ENCODE measurements around the gene CYBB. TPM values are rescaled to one million over a fixed set of nuclear protein-coding genes. Genes with fewer than 3 reads are reported as not detected.

Gene CYBB
- total RNA-seq, 4 donors from 2014 or later: 10.2 to 36.7 (median 21.8) TPM

DNA sequence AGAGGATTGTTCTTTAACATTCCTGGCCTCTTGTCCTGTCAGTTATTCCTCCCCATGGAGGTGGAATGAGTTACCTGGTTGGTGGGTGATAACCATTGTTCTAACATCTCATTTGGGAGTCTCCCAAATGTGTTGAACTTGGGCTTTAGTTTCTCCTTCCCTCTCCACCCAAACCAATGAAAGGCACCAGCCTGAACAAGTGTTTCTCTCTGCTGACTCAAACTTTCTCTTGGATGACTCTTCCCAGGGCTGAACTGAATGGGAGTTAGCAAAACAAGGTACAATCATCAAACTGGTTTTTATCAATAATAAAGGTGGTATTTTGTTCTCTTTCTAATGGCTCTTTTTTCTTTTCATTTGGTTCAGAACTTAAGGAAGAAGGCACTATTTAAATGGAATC is 64.8 kb downstream of the CYBB start:
- Histone ChIP-seq H3K27me3 (no peaks in the 10 kb centered on the region), H3K27ac (no peak overlapping the region), H3K4me3 (no peak overlapping the region), H3K36me3 (no peaks in the 10 kb centered on the region), H3K9me3 (no peaks in the 10 kb centered on the region), H3K4me1 (no peaks in the 10 kb centered on the region)
- TF ChIP-seq POLR2A (IDR thresholded peaks at IDR 0.05): no peak
- no peak for TF ChIP-seq CTCF (IDR thresholded peaks at IDR 0.05)
- DNase-seq: no peak
- intact Hi-C loops (cut with DNase I; ENCODE audit: low total_unique reads): no loop called here

DNA sequence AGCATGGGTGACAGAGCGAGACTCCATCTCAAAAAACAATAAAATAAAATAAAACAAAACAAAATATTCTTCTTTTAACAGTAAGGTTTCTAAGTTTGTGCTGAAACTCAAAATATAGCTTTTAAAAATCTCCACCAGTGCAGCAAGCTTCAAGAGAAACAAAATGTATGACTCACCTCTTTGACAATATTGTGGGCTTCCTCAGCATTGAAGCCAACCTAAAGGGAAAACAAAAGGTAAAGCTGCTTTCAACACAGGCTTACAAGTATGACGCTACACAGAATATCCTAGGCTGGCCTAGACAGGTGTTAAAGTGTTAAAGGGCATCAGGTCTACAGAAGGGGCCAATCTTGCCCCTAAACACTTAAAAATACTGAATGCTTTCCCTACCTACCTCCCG is 66.3 kb downstream of the CYBB start:
- no peaks in the 10 kb centered on the region for H3K27me3 ChIP-seq
- no peaks in the 10 kb centered on the region for H3K36me3 ChIP-seq
- no peak for DNase-seq
- peak overlapping the region in 1 of 2 donors; percentile 95 for H3K27ac ChIP-seq
- H3K4me1 ChIP-seq: no peaks in the 10 kb centered on the region
- intact Hi-C loops (cut with DNase I; ENCODE audit: low total_unique reads): no loop called here
- TF ChIP-seq CTCF (IDR thresholded peaks at IDR 0.05) (no peak), POLR2A (IDR thresholded peaks at IDR 0.05) (no peak)
- H3K4me3 ChIP-seq: peak overlapping the region in 1 of 2 donors; percentile 75
- no peaks in the 10 kb centered on the region for H3K9me3 ChIP-seq

GRCh38 chrX:37846558-37846933 is 66.7 kb downstream of the CYBB start:
- no peak for TF ChIP-seq POLR2A (IDR thresholded peaks at IDR 0.05)
- TF ChIP-seq CTCF (IDR thresholded peaks at IDR 0.05): no peak
- intact Hi-C loops (cut with DNase I; ENCODE audit: low total_unique reads): no loop called here
- H3K36me3 ChIP-seq: no peaks in the 10 kb centered on the region
- peak overlapping the region; percentile 84 to 95 for H3K27ac ChIP-seq
- DNase-seq: no peak
- no peaks in the 10 kb centered on the region for H3K4me1 ChIP-seq
- no peaks in the 10 kb centered on the region for H3K9me3 ChIP-seq
- H3K27me3 ChIP-seq: no peaks in the 10 kb centered on the region
- H3K4me3 ChIP-seq: peak overlapping the region; percentile 71 to 75

GRCh38 chrX:37846934-37847732 is 67.3 kb downstream of the CYBB start, which contains the start of gene DYNLT3:
DYNLT3 (minus strand) TSS chrX:37847571; CDS start chrX:37847510, 61 bp downstream.
- TF ChIP-seq POLR2A (IDR thresholded peaks at IDR 0.05) (peak; percentile 56 to 82), CTCF (IDR thresholded peaks at IDR 0.05) (no peak)
- intact Hi-C loops (cut with DNase I; ENCODE audit: low total_unique reads): no loop called here
- no peaks in the 10 kb centered on the region for H3K4me1 ChIP-seq
- H3K36me3 ChIP-seq: no peaks in the 10 kb centered on the region
- H3K4me3 ChIP-seq: peak within 1 kb of the TSS; percentile 71 to 75
- no peaks in the 10 kb centered on the region for H3K9me3 ChIP-seq
- H3K27me3 ChIP-seq: no peaks in the 10 kb centered on the region
- H3K27ac ChIP-seq: peak within 1 kb of the TSS; percentile 84 to 95
- DNase-seq: peak; percentile 73 to 74

- Histone ChIP-seq H3K27ac (peak overlapping the region; percentile 84 to 95), H3K36me3 (no peaks in the 10 kb centered on the region), H3K4me1 (no peaks in the 10 kb centered on the region), H3K4me3 (peak overlapping the region; percentile 71 to 75), H3K9me3 (no peaks in the 10 kb centered on the region), H3K27me3 (no peaks in the 10 kb centered on the region)
- TF ChIP-seq POLR2A (IDR thresholded peaks at IDR 0.05): no peak
- no peak for TF ChIP-seq CTCF (IDR thresholded peaks at IDR 0.05)
- no peak for DNase-seq
- intact Hi-C loops (cut with DNase I; ENCODE audit: low total_unique reads): no loop called here
These were observed 67.9 kb downstream of the CYBB start for GRCh38 chrX:37847733-37848197.

All from uterus (tissue), 4 donors.